22Rv1 (cell line): ENCODE data around the gene GCLC.

Experiments used
- H3K27ac ChIP-seq: fragments of 450-650 bp; 2 replicates; pipeline ENCODE4 v1.5.1; 2017
- CTCF ChIP-seq: fragments of 450-650 bp; IDR thresholded peaks from 2 replicates; pipeline ENCODE4 v1.5.1; 2017; ENCODE audit warnings: mild to moderate bottlenecking
- ZFX ChIP-seq: fragments of 450-650 bp; IDR thresholded peaks from 2 replicates; pipeline ENCODE4 v1.6.1; 2017; ENCODE audit warnings: antibody characterized with exemption, borderline replicate concordance

Gene GCLC

DNA sequence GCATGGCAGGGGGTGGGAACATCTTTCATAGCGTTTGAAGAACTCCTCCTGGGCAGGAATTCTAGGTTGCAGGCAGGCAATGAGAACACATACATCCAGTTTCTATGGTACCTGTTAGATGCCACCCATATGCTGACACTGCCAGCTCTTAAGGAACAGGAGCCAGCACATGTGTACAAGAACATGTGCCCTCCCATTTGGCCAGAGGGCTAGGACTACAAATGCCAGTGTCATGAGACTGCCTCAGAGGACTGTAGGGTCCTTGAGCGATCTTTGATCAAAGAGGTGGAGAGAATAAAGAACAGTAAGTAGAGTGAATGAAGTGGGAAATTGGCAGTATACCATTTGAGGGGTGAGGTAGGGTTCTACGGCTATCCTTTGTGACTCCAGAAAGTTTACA is 45.8 kb downstream of the GCLC start:
- TF ChIP-seq CTCF (no peak), ZFX (no peak)
- 0 out of 2 replicates have a peak overlapping the region, but pooled peaks have one; percentile 2 for H3K27ac ChIP-seq

DNA sequence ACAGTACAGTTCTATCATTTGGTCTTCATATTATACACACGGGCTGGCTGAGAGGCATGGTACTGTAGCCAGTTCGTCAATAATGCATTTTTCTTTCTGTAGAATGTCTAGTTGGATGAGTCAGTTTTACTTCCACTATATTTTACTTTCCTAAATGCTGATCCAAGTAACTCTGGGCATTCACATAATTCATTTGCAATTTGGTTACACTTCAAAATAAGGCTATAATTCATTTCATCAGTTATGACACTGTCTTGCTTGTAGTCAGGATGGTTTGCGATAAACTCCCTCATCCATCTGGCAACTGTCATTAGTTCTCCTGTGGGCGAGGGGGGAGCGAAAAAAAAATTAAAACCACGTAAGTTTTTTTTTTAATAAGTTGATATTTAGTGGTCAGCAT is 46.3 kb downstream of the GCLC start:
- no peak overlapping the region for H3K27ac ChIP-seq
- TF ChIP-seq ZFX (no peak), CTCF (no peak)

DNA sequence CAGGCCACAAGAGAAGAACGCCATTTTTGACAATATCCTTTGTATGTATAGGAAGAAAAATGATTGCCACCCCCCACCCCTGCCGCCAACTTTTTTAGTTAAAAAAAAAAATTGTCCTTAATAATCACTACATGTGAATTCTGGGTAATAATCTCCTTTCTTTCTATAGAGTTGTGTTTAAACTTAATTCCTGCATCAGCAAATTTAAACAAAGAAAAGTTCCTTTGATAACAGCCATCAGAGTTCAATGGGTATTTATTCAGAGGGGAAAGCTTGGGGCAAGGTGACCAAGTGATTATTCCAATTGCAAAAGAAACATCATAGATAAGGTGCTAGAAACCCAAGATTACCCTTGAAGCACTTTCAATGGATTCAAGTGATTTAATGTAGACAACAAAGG is 47.0 kb downstream of the GCLC start:
- TF ChIP-seq ZFX (no peak), CTCF (no peak)
- H3K27ac ChIP-seq, result no peak overlapping the region

DNA sequence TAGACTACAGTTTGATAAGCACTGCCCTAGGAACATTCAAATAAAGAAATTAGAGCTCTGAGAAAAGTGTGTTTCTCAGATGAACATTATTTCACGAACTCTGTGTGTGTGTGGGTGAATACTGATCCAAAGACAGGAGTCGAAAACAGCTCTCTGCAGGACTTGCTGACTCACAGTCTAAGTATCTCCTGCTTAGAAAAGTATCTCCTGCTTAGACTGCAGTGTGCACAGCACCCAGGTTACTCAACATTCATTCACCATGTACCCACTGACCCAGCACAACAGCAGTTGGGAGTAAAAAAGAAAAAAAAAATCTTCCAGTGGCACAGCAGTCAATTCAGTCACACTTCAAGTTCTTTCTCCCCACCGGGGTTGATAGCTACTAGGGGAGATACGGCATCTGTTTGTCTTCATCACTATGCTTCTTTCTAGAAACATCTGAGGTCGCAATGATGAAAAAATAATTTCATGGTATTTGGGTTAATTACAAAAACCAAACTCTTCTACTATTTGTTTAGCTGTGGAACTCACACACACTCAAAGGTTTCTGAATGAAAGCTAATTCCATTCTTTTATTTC is 48.0 kb downstream of the GCLC start:
- no peak overlapping the region for H3K27ac ChIP-seq
- TF ChIP-seq CTCF (no peak), ZFX (no peak)

GRCh38 chr6:53495506-53496499 is 49.1 kb downstream of the GCLC start:
- H3K27ac ChIP-seq, result 0 out of 2 replicates have a peak overlapping the region, but pooled peaks have one; percentile 5
- TF ChIP-seq ZFX (no peak), CTCF (no peak)

DNA sequence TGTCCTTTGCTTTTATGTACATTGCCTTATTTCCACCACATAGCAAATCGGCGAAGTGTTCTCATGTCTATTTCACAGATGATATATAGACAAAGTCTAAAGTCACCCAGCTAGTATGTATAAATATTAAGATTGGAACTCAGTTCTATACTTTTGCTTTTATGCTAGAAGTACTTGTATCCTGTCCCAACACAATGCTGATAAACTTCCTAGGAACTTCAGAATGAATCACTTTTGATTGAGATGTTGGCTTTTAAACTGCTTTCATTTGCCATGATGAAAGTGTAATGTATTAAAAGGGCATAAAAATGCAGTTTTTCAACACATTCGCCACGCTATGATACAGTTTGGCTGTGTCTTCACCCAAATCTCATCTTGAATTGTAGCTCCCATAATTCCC is 50.8 kb downstream of the GCLC start:
- H3K27ac ChIP-seq, result no peak overlapping the region
- TF ChIP-seq CTCF, result no peak
- TF ChIP-seq ZFX, result no peak

- no peak overlapping the region for H3K27ac ChIP-seq
- no peak for TF ChIP-seq CTCF
These were observed 51.3 kb downstream of the GCLC start for GRCh38 chr6:53493635-53494025.
